Measurements from ENCODE around the gene DDX39B. TPM values are rescaled to one million over a fixed set of nuclear protein-coding genes. Genes with fewer than 3 reads are reported as not detected.
"Not testable (repeated sequence)": the region's sequence is repeated elsewhere in the genome, so short reads cannot be mapped to it uniquely, and the experiment has no call there.

The DDX39B gene
- total RNA-seq, 1 experiment from 2014 or later, result 813 TPM

- H2BK12ac ChIP-seq (ENCODE audit: insufficient read length, low read depth, low read length), result no peak overlapping the region
- Mint-ChIP-seq H3K36me3 (ENCODE audit: insufficient read depth in 1 of 3, low read depth in 3 of 3) (peaks cover 15 to 24% (median 20%) of the 10 kb centered on the region in 3 experiments), H3K4me1 (peaks cover 22 to 26% of the 10 kb centered on the region in 2 experiments), H3K27ac (no peak overlapping the region), H3K4me3 (no peak overlapping the region), H3K9me3 (no peaks in the 10 kb centered on the region; a peak in 2 of 5 replicates), H3K27me3 (ENCODE audit: low read depth) (peaks cover 14% of the 10 kb centered on the region)
- no peak overlapping the region for H3K4me2 ChIP-seq (ENCODE audit: insufficient read depth, insufficient read length, low read length)
- no peaks in the 10 kb centered on the region for H3K9me3 ChIP-seq (ENCODE audit: control insufficient read depth, low read depth, low read length)
- no peak overlapping the region for H3K23ac ChIP-seq (ENCODE audit: insufficient read length, low read depth, low read length)
- H3K4me1 ChIP-seq (ENCODE audit: insufficient read depth, low read length), result peaks cover 3% of the 10 kb centered on the region; the same call in 1 of the 2 replicates
- H3K18ac ChIP-seq (ENCODE audit: insufficient read length, low read depth, low read length), result no peak overlapping the region
- no peak overlapping the region for H4K5ac ChIP-seq (ENCODE audit: insufficient read length, low read depth, low read length)
- no peaks in the 10 kb centered on the region; the same call in 1 of the 2 replicates for H3K79me2 ChIP-seq (ENCODE audit: insufficient read depth, low read length)
- H4K20me1 ChIP-seq (ENCODE audit: control insufficient read depth, insufficient read depth, insufficient read length), result no peaks in the 10 kb centered on the region
- H3K4ac ChIP-seq (ENCODE audit: low read depth, low read length), result no peak overlapping the region
- H2AK5ac ChIP-seq (ENCODE audit: insufficient read length, low read length), result no peak overlapping the region
- no peak overlapping the region for H3K14ac ChIP-seq (ENCODE audit: insufficient read depth, low read length)
- H3K9ac ChIP-seq (ENCODE audit: extremely low read depth, insufficient read length, low read length), result no peak overlapping the region
- H3K79me1 ChIP-seq (ENCODE audit: insufficient read depth, low read depth, low read length, poor library complexity, severe bottlenecking), result peaks cover 3% of the 10 kb centered on the region
- DNase-seq, result no peak
- TF ChIP-seq, protein P1, sequence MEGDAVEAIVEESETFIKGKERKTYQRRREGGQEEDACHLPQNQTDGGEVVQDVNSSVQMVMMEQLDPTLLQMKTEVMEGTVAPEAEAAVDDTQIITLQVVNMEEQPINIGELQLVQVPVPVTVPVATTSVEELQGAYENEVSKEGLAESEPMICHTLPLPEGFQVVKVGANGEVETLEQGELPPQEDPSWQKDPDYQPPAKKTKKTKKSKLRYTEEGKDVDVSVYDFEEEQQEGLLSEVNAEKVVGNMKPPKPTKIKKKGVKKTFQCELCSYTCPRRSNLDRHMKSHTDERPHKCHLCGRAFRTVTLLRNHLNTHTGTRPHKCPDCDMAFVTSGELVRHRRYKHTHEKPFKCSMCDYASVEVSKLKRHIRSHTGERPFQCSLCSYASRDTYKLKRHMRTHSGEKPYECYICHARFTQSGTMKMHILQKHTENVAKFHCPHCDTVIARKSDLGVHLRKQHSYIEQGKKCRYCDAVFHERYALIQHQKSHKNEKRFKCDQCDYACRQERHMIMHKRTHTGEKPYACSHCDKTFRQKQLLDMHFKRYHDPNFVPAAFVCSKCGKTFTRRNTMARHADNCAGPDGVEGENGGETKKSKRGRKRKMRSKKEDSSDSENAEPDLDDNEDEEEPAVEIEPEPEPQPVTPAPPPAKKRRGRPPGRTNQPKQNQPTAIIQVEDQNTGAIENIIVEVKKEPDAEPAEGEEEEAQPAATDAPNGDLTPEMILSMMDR (conservative IDR thresholded peaks at IDR 0.05), result no peak
- H2BK120ac ChIP-seq (ENCODE audit: low read depth, low read length, poor library complexity, severe bottlenecking), result no peak overlapping the region
- H2BK20ac ChIP-seq (ENCODE audit: low read depth, low read length, poor library complexity, severe bottlenecking), result no peak overlapping the region
- peaks cover 6% of the 10 kb centered on the region for H3K23me2 ChIP-seq (ENCODE audit: insufficient read length, low read depth, low read length, poor library complexity, severe bottlenecking)
- no peak overlapping the region for H4K91ac ChIP-seq (ENCODE audit: insufficient read length, low read depth, low read length)
- H3K27me3 ChIP-seq (ENCODE audit: insufficient read depth, low read length), result no peaks in the 10 kb centered on the region
- no peak overlapping the region for H2BK5ac ChIP-seq (ENCODE audit: insufficient read length, low read length)
- H3K56ac ChIP-seq (ENCODE audit: insufficient read length, low read depth, low read length), result no peak overlapping the region
- H4K8ac ChIP-seq (replicated peaks; ENCODE audit: insufficient read length, low read depth, low read length), result no peak overlapping the region
- no peak overlapping the region for H2BK15ac ChIP-seq (ENCODE audit: low read depth, low read length)
- H2AFZ ChIP-seq (ENCODE audit: low read length), result no peak overlapping the region
- no peak overlapping the region for H3T11ph ChIP-seq (ENCODE audit: low read length)
- no peak overlapping the region for H3K27ac ChIP-seq (ENCODE audit: insufficient read length, low read depth, low read length)
Measured at GRCh38 chr6:31502586-31502985, 39.2 kb downstream of the DDX39B start.

- H2BK12ac ChIP-seq (ENCODE audit: insufficient read length, low read depth, low read length); H3K27ac ChIP-seq (ENCODE audit: insufficient read length, low read depth, low read length); H3K9me3 ChIP-seq (ENCODE audit: control insufficient read depth, low read depth, low read length); H2BK20ac ChIP-seq (ENCODE audit: low read depth, low read length, poor library complexity, severe bottlenecking); H3K18ac ChIP-seq (ENCODE audit: insufficient read length, low read depth, low read length); H3K4me1 ChIP-seq (ENCODE audit: insufficient read depth, low read length); H3K4ac ChIP-seq (ENCODE audit: low read depth, low read length); H4K5ac ChIP-seq (ENCODE audit: insufficient read length, low read depth, low read length); H3K9me3 Mint-ChIP-seq; H3K36me3 Mint-ChIP-seq (ENCODE audit: insufficient read depth in 1 of 3, low read depth in 3 of 3); H2AK5ac ChIP-seq (ENCODE audit: insufficient read length, low read length); H3K23ac ChIP-seq (ENCODE audit: insufficient read length, low read depth, low read length); H3K79me2 ChIP-seq (ENCODE audit: insufficient read depth, low read length); H3K23me2 ChIP-seq (ENCODE audit: insufficient read length, low read depth, low read length, poor library complexity, severe bottlenecking); H3K56ac ChIP-seq (ENCODE audit: insufficient read length, low read depth, low read length); H3K27me3 ChIP-seq (ENCODE audit: insufficient read depth, low read length); H3K14ac ChIP-seq (ENCODE audit: insufficient read depth, low read length); H2AFZ ChIP-seq (ENCODE audit: low read length); H4K91ac ChIP-seq (ENCODE audit: insufficient read length, low read depth, low read length); H2BK5ac ChIP-seq (ENCODE audit: insufficient read length, low read length); H3K79me1 ChIP-seq (ENCODE audit: insufficient read depth, low read depth, low read length, poor library complexity, severe bottlenecking); H2BK120ac ChIP-seq (ENCODE audit: low read depth, low read length, poor library complexity, severe bottlenecking); H3K27ac Mint-ChIP-seq; H4K8ac ChIP-seq (replicated peaks; ENCODE audit: insufficient read length, low read depth, low read length); H3T11ph ChIP-seq (ENCODE audit: low read length); H4K20me1 ChIP-seq (ENCODE audit: control insufficient read depth, insufficient read depth, insufficient read length); H3K9ac ChIP-seq (ENCODE audit: extremely low read depth, insufficient read length, low read length); DNase-seq; H2BK15ac ChIP-seq (ENCODE audit: low read depth, low read length): not testable (repeated sequence)
- H3K4me2 ChIP-seq (ENCODE audit: insufficient read depth, insufficient read length, low read length), result peak overlapping the region; percentile 63
- WGBS (ENCODE audit: extremely low coverage, insufficient read length, low lambda C conversion rate), result no CpG with 5 or more reads among the region's 2 CpGs
- Mint-ChIP-seq H3K27me3 (ENCODE audit: low read depth) (peaks cover 43% of the 10 kb centered on the region), H3K4me3 (peak overlapping the region; percentile 82 to 95), H3K4me1 (peaks cover 37 to 38% of the 10 kb centered on the region in 2 experiments)
Measured at GRCh38 chr6:31499648-31500047, 42.2 kb downstream of the DDX39B start.
